Sigmoid colon (tissue), 7 donors: ENCODE results near the gene TLCD1. TPM values are rescaled to one million over a fixed set of nuclear protein-coding genes. Genes with fewer than 3 reads are reported as not detected.

ENCODE experiments used
- DNase-seq: peaks from one replicate; pipeline ENCODE4 v3.0.0-alpha.2; 2019
- H3K27ac ChIP-seq, 4 donors: fragments of 200-600 bp; sonication (generic); one replicate each; pipeline ENCODE4 v1.5.1; 2016 to 2019; ENCODE audit warnings: mild to moderate bottlenecking in 1 of 4
- H3K27me3 ChIP-seq, 3 donors: fragments of 200-600 bp; sonication (generic); one replicate each; pipeline ENCODE4 v1.5.1; 2019; ENCODE audit warnings: mild to moderate bottlenecking in 1 of 3
- H3K36me3 ChIP-seq, 4 donors: fragments of 200-600 bp; sonication (generic); one replicate each; pipeline ENCODE4 v1.5.1; 2016 to 2019
- H3K4me1 ChIP-seq, 4 donors: fragments of 200-600 bp; sonication (generic); one replicate each; pipeline ENCODE4 v1.5.1; 2017 to 2019
- H3K4me3 ChIP-seq, 4 donors: fragments of 200-600 bp; sonication (generic); one replicate each; pipeline ENCODE4 v1.5.1; 2017 to 2019; ENCODE audit warnings: mild to moderate bottlenecking in 2 of 4, moderate library complexity in 1 of 4
- H3K9me3 ChIP-seq, 4 donors: fragments of 200-600 bp in 3 of 4; sonication (generic) in 3 of 4; one replicate each; pipeline versions ENCODE4 v1.5.1 to v1.6.1; 2013 to 2019
- CTCF ChIP-seq, 4 experiments: fragments of 450-650 bp in 3 of 4; fragments of 200-600 bp in 1 of 4; IDR thresholded peaks; one replicate each; pipeline ENCODE4 v1.5.1; 2016 to 2019; ENCODE audit warnings: antibody characterized with exemption in 4 of 4, mild to moderate bottlenecking in 3 of 4, moderate library complexity in 2 of 4
- EP300 ChIP-seq, 4 donors: sonication (generic); formaldehyde crosslinking; IDR thresholded peaks; one replicate each; pipeline ENCODE4 v1.6.1; 2017; ENCODE audit warnings: antibody characterized with exemption in 4 of 4
- POLR2A ChIP-seq, 2 donors: fragments of 450-650 bp; IDR thresholded peaks; one replicate each; pipeline ENCODE4 v1.6.1; 2016; ENCODE audit warnings: antibody characterized with exemption in 2 of 2, mild to moderate bottlenecking in 2 of 2, moderate library complexity in 2 of 2
- POLR2AphosphoS5 ChIP-seq, 4 donors: sonication (generic); formaldehyde crosslinking; IDR thresholded peaks; one replicate each; pipeline ENCODE4 v1.6.1; 2017; ENCODE audit warnings: antibody characterized with exemption in 4 of 4
- WGBS, 2 donors: extraction: QIAGEN DNeasy Blood & Tissue Kit; methylation state at CpG; one replicate each; pipeline ENCODE4 v1.1.7; 2013; 5-methylcytosine and 5-hydroxymethylcytosine counted together
- intact Hi-C: fragments of 100-400 bp; cut with DNase I; formaldehyde crosslinking; loops from one replicate; pipeline ENCODE4 v1.15.1; 2023
- polyA plus RNA-seq, 3 donors: library from polyadenylated mRNA; stranded (reverse); fragments of 200-250 nt; gene quantifications; one replicate each; pipeline ENCODE4 v1.2.3, GENCODE V29; 2013
- total RNA-seq, 4 donors: library from RNA; depleted of rRNA; stranded (reverse); fragments of >200 nt; gene quantifications; one replicate each; pipeline ENCODE4 v1.1.0, GENCODE V29; 2016
- donor health status: healthy with polysubstance abuse.
- donor health status: Bipolar disorder and iron deficiency.
- donor health status: healthy.

The TLCD1 gene
- total and polyA plus RNA-seq, 7 donors = 0.66 to 14.2 (median 2.1) TPM; not detected in 2

- TF ChIP-seq EP300 (IDR thresholded peaks at IDR 0.05) (no peak), POLR2AphosphoS5 (IDR thresholded peaks at IDR 0.05) (peak; percentile 79 to 94 (median 88)), POLR2A (IDR thresholded peaks at IDR 0.05) (peak; percentile 45 to 86), CTCF (IDR thresholded peaks at IDR 0.05) (no peak)
- DNase-seq = peak; percentile 97
- 0% methylated on average over 64 of the region's 64 CpGs for WGBS, 2 donors
- H3K4me3 ChIP-seq = peak within 1 kb of the TSS; percentile 51 to 83 (median 68)
- peaks cover 0 to 8% (median 0%) of the 10 kb centered on the region in 3 donors for H3K27me3 ChIP-seq
- H3K36me3 ChIP-seq = peaks cover 1 to 12% (median 6%) of the 10 kb centered on the region in 4 donors
- H3K4me1 ChIP-seq = peaks cover 0 to 33% (median 28%) of the 10 kb centered on the region in 4 donors
- intact Hi-C loops = loop anchor here (1.0 to 10.0 kb wide), 5 partner anchors 15 to 566 kb away; partner anchors contain the start of genes FLOT2, NUFIP2 and PHF12
- no peaks in the 10 kb centered on the region for H3K9me3 ChIP-seq
- peak within 1 kb of the TSS; percentile 88 to 97 (median 96) for H3K27ac ChIP-seq
These were observed 2.5 kb upstream of the TLCD1 start, which contains the start of gene NEK8 for GRCh38 chr17:28728364-28729200. Gene NEK8 (plus strand): TSS chr17:28728788. CDS start chr17:28728814, 26 bp downstream.

- TF ChIP-seq POLR2A (IDR thresholded peaks at IDR 0.05) (no peak), CTCF (IDR thresholded peaks at IDR 0.05) (peak; percentile 99 to 100 (median 100)), POLR2AphosphoS5 (IDR thresholded peaks at IDR 0.05) (peak in 3 of 4 donors; percentile 18 to 58 (median 47)), EP300 (IDR thresholded peaks at IDR 0.05) (no peak)
- 0 to 1% methylated on average over 57 of the region's 57 CpGs for WGBS, 2 donors
These were observed 826 bp upstream of the TLCD1 start for GRCh38 chr17:28726627-28727491.

GRCh38 chr17:28725660-28726225 is 290 bp downstream of the TLCD1 start:
- Histone ChIP-seq H3K9me3 (no peaks in the 10 kb centered on the region), H3K36me3 (peaks cover 17 to 38% (median 27%) of the 10 kb centered on the region in 4 donors), H3K27ac (peak overlapping the region; percentile 88 to 97 (median 96)), H3K27me3 (peaks cover 0 to 8% (median 0%) of the 10 kb centered on the region in 3 donors), H3K4me3 (peak overlapping the region; percentile 26 to 83 (median 68)), H3K4me1 (peaks cover 0 to 54% (median 49%) of the 10 kb centered on the region in 4 donors)
- peak; percentile 84 for DNase-seq
- TF ChIP-seq POLR2AphosphoS5 (IDR thresholded peaks at IDR 0.05) (peak in 1 of 4 donors; percentile 6), CTCF (IDR thresholded peaks at IDR 0.05) (no peak)
- intact Hi-C loops = loop anchor here (5.0 to 10.0 kb wide), 3 partner anchors 87 to 569 kb away; partner anchors contain the start of genes FLOT2 and NUFIP2
- 1 to 2% methylated on average over 45 of the region's 45 CpGs for WGBS, 2 donors

More at GRCh38 chr17:28726627-28727491, 826 bp upstream of the TLCD1 start:
- Histone ChIP-seq H3K27me3 (peaks cover 0 to 8% (median 0%) of the 10 kb centered on the region in 3 donors), H3K4me1 (peaks cover 0 to 43% (median 37%) of the 10 kb centered on the region in 4 donors), H3K36me3 (peaks cover 17 to 30% (median 22%) of the 10 kb centered on the region in 4 donors), H3K4me3 (peak overlapping the region; percentile 51 to 83 (median 68)), H3K9me3 (no peaks in the 10 kb centered on the region), H3K27ac (peak overlapping the region; percentile 88 to 97 (median 96))
- intact Hi-C loops = loop anchor here (1.0 to 10.0 kb wide), 4 partner anchors 23 to 568 kb away; partner anchors contain the start of genes FLOT2 and NUFIP2
- DNase-seq = peak; percentile 96

GRCh38 chr17:28725166-28725659 is 820 bp downstream of the TLCD1 start:
- Histone ChIP-seq H3K4me1 (peaks cover 0 to 60% (median 54%) of the 10 kb centered on the region in 4 donors), H3K36me3 (peaks cover 17 to 38% (median 27%) of the 10 kb centered on the region in 4 donors), H3K27ac (peak overlapping the region; percentile 88 to 97 (median 96)), H3K9me3 (no peaks in the 10 kb centered on the region), H3K4me3 (peak overlapping the region in 3 of 4 donors; percentile 60 to 83 (median 75)), H3K27me3 (peaks cover 0 to 8% (median 0%) of the 10 kb centered on the region in 3 donors)
- TF ChIP-seq POLR2AphosphoS5 (IDR thresholded peaks at IDR 0.05) (peak in 2 of 4 donors; percentile 21 to 35), POLR2A (IDR thresholded peaks at IDR 0.05) (no peak)
- 6 to 29% methylated on average over 20 of the region's 20 CpGs for WGBS, 2 donors
- DNase-seq = peak; percentile 70
- intact Hi-C loops = loop anchor here (5.0 to 10.0 kb wide), 3 partner anchors 87 to 570 kb away; partner anchors contain the start of genes FLOT2 and NUFIP2
